SU-DHL-6 (cell line): Measurements from ENCODE around the gene BNIP5.

Experiments used
- CTCF ChIP-seq: fragments of 200-600 bp; sonication (generic); IDR thresholded peaks from one replicate; pipeline ENCODE4 v1.5.1; 2017; ENCODE audit warnings: antibody characterized with exemption, mild to moderate bottlenecking, low read length, moderate library complexity; ENCODE audit not compliant: insufficient read depth, poor library complexity, severe bottlenecking
- EZH2phosphoT487 ChIP-seq: fragments of 200-600 bp; sonication (generic), shearing (Covaris generic); conservative IDR thresholded peaks from 2 replicates; pipeline ENCODE4 v1.6.1; 2018; ENCODE audit warnings: mild to moderate bottlenecking, antibody characterized with exemption, low read length, moderate library complexity, mixed read lengths

- TF ChIP-seq CTCF (no peak), EZH2phosphoT487 (no peak)
Observed at GRCh38 chr6:36285797-36286196, 50.9 kb downstream of the BNIP5 start.
